HS-27A (cell line): Measurements from ENCODE around the gene MCUB.
"Not testable (repeated sequence)": the region's sequence is repeated elsewhere in the genome, so short reads cannot be mapped to it uniquely, and the experiment has no call there.

Source experiments
- DNase-seq: peaks from one replicate; pipeline ENCODE4 v3.0.0-alpha.2; 2012; ENCODE audit warnings: low read depth, missing footprints

The MCUB gene

GRCh38 chr4:109559983-109560686 is at the start of gene MCUB:
MCUB (plus strand) TSS chr4:109560246; CDS start chr4:109560338, 92 bp downstream.
- peak; percentile 88 for DNase-seq

- DNase-seq: no peak
Observed at GRCh38 chr4:109510687-109511086, 49.4 kb upstream of the MCUB start.

- no peak for DNase-seq
Observed at GRCh38 chr4:109511414-109511813, 48.6 kb upstream of the MCUB start.

GRCh38 chr4:109513368-109513767 is 46.7 kb upstream of the MCUB start:
- not testable (repeated sequence) for DNase-seq

GRCh38 chr4:109532182-109532581 is 27.9 kb upstream of the MCUB start:
- no peak for DNase-seq

- DNase-seq: no peak
Observed at GRCh38 chr4:109545401-109545800, 14.6 kb upstream of the MCUB start.

- DNase-seq: no peak
Observed at GRCh38 chr4:109547394-109547793, 12.7 kb upstream of the MCUB start.

GRCh38 chr4:109548655-109549054 is 11.4 kb upstream of the MCUB start:
- DNase-seq: peak; percentile 40

GRCh38 chr4:109552237-109552636 is 7.8 kb upstream of the MCUB start:
- DNase-seq: no peak

- no peak for DNase-seq
Observed at GRCh38 chr4:109553130-109553529, 6.9 kb upstream of the MCUB start.

- DNase-seq: no peak
Observed at GRCh38 chr4:109554971-109555370, 5.1 kb upstream of the MCUB start.

- no peak for DNase-seq
Observed at GRCh38 chr4:109557433-109557832, 2.6 kb upstream of the MCUB start.

- not testable (repeated sequence) for DNase-seq
Observed at GRCh38 chr4:109558095-109558494, 2.0 kb upstream of the MCUB start.

- DNase-seq: no peak
Observed at GRCh38 chr4:109559625-109559982, 442 bp upstream of the MCUB start.

GRCh38 chr4:109560687-109561461 is 828 bp downstream of the MCUB start:
- peak; percentile 55 for DNase-seq

GRCh38 chr4:109562457-109563239 is 2.6 kb downstream of the MCUB start:
- DNase-seq: no peak

- no peak for DNase-seq
Observed at GRCh38 chr4:109571494-109571893, 11.4 kb downstream of the MCUB start.

GRCh38 chr4:109572154-109572553 is 12.1 kb downstream of the MCUB start:
- no peak for DNase-seq

GRCh38 chr4:109574443-109574850 is 14.4 kb downstream of the MCUB start:
- no peak for DNase-seq

GRCh38 chr4:109574931-109575804 is 15.1 kb downstream of the MCUB start:
- no peak for DNase-seq

- no peak for DNase-seq
Observed at GRCh38 chr4:109576462-109576861, 16.4 kb downstream of the MCUB start.

- no peak for DNase-seq
Observed at GRCh38 chr4:109578846-109579245, 18.8 kb downstream of the MCUB start.
